ENCODE data around the gene RALGAPA2.

GRCh38 chr20:20740541-20740940 is 28.1 kb upstream of the RALGAPA2 start:
- TF ChIP-seq CTCF (IDR thresholded peaks at IDR 0.05) (no peak), POLR2A (IDR thresholded peaks at IDR 0.05) (no peak)

All from tibial nerve (tissue), 3 donors.